DMS153 treated with DMSO at 0.1 percent for 48 hours (cell line): Measurements from ENCODE around the gene PLGRKT.
"Not testable (repeated sequence)": the region's sequence is repeated elsewhere in the genome, so short reads cannot be mapped to it uniquely, and the experiment has no call there.

Experiments used
- DNase-seq: peaks from one replicate; lab custom pipeline; 2025; ENCODE audit not compliant: unreplicated experiment; lab: John Stamatoyannopoulos, UW

The PLGRKT gene

DNA sequence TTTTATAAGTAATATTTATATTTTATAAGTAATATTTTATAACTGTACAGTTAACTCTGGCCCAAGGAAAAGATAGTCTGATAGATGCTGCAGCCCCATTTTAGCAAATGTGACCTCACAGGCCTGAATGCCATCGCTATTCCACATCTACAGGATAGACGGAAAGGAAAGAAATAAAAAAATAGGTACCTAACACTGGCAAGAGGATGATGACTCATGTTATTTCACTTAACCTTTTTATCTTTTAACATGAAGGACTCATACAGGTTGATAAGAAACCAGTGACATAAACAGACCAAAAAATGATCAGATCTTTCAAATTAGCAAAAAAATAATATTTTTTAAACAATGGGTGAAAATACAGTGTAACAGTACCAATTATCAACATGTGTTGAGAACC lies 15.3 kb upstream of the PLGRKT start:
- no peak for DNase-seq

- DNase-seq, result no peak
Measured at GRCh38 chr9:5452286-5452609, 14.5 kb upstream of the PLGRKT start.

DNA sequence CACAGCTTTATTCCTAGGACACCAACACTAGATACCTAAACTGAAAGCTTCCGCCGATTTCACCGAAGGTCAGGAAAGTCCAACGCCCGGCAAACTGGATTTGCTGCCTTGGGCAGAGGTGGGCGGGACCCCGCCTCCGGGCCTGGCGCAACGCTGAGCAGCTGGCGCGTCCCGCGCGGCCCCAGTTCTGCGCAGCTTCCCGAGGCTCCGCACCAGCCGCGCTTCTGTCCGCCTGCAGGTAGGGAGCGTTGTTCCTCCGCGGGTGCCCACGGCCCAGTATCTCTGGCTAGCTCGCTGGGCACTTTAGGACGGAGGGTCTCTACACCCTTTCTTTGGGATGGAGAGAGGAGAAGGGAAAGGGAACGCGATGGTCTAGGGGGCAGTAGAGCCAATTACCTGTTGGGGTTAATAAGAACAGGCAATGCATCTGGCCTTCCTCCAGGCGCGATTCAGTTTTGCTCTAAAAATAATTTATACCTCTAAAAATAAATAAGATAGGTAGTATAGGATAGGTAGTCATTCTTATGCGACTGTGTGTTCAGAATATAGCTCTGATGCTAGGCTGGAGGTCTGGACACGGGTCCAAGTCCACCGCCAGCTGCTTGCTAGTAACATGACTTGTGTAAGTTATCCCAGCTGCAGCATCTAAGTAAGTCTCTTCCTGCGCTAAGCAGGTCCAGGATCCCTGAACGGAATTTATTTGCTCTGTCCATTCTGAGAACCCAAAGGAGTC lies 12.8 kb upstream of the PLGRKT start, which contains the start of gene CD274:
Gene CD274 (plus strand): TSS at position 184 of the 733 bp plus-strand sequence. CDS start 5,572 bp downstream, outside the sequence.
- peak; percentile 85 for DNase-seq

- no peak for DNase-seq
Measured at GRCh38 chr9:5449521-5450358, 12.0 kb upstream of the PLGRKT start.

DNA sequence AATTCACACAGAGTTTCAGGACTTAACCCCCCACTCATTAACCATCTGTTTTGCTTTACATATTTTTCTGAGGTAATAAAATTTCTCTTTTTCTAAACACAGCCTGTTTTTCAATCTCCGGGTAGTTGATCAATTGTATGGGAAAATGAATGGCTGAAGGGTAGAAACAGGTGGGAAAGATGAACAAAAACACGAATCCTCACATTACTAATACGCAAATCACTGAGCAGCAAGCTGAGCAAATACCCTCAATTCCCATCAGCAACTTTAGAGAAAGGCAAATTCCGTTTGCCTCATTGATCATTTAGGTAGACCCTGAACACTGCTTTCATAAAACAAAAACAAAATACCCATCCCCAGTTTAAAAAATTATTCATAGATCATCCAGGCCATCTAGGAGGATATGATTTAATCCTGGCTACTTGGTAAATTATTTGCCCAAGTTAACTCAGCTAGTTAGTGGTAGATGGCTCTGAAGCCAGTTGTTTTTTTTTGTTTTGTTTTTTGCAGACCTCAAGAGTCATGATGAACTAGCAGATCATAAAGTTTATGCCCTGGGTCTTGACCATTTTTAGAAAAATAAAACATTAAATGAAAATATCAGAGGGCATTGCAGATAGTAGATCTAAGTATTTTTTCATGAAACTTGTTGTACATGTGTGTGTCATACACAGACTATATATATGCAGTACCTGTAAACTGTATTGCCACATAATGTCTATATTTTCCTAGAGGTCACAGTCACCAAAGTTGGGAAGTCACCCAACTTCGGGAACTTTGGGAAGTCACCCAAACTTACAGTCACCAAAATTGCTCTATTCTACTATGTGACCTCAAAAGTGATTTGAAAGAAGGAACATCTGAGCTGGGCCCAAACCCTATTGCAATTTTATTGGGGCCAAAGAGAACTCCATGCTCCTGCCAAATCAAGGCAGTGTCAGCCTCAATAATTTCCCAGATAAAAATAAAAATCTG lies 11.0 kb upstream of the PLGRKT start:
- no peak for DNase-seq

- DNase-seq, result no peak
Measured at GRCh38 chr9:5448016-5448415, 10.3 kb upstream of the PLGRKT start.

DNA sequence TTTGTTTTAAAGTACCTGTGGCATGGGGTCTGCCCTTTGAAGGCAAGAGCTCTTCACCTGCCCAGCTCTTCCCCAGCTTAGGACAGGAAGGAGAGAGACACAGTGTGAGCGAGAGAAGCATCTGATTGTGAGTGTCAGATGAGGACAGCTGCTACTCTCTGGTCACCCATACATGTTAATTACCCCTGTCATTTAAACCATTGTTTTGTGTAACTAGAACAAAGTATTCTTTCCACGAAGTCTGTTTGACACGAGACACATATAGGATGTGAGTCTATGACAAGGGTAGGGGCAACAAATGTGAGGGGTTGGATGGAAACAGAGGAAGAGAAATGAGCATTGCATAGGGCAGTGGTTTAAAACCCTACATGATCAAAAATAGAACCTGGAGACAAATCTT lies 9.6 kb upstream of the PLGRKT start:
- DNase-seq, result no peak

DNA sequence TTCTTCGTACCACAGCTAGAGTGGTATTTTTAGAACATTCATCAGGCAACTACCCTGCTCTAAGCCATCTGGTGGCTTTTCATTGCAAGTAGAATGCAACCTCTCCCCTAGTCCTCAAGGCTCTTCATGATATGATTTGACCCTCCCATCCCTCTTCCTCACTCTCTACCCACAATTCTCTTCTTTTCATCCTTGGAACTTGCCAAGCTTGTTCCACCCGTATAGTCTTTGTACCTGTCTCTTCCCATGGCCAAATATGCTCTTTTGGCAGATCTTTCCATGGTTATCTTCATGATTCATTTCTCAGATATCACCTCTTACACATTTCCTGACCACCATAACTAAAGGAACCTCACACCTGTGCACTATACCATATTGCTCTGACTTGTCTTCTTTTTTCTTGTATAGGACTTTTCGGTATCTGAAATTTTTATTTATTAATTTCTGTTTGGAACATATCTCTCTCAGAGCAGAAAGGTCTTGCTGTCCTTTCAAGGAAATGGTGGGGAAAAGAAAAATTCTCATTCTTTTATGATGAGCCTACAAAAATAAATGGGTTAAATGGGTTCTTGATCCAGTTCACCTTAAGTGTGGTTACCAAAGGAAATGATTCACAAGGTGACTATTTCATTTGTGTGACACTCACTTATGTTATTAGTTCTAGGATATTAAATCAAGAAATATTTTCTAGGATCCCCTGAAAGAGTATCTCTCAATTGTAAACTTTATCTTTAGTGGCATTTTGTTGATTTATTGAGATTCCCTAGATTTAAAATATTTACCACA lies 8.9 kb upstream of the PLGRKT start:
- no peak for DNase-seq

DNA sequence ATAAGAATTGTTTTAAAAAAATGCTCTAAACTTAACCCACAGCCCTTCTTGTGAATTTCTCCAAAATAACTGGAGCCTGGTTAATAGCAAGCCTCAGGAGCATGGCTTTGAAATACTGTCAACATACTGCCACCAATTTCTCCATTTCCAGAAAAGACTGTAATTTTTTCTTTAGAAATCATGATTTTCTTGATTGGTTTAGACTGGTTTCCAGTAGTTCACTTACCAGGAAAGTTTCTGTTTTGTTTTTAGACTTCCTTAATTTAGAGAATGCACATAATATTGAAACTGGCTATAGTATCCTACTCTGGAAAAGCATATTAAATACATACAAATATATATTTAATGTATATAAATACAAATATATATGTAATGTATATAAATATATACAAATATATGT lies 8.2 kb upstream of the PLGRKT start:
- DNase-seq, result no peak

DNA sequence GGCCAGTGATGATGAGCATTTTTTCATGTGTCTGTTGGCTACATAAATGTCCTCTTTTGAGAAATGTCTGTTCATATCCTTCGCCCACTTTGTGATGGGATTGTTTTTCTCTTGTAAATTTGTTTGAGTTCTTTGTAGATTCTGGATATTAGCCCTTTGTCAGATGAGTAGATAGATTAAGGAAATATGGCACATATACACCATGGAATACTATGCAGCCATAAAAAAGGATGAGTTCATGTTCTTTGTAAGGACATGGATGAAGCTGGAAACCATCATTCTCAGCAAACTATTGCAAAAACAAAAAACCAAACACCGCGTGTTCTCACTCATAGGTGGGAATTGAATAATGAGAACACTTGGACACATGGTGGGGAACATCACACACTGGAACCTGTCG lies 7.4 kb upstream of the PLGRKT start:
- not testable (repeated sequence) for DNase-seq

DNA sequence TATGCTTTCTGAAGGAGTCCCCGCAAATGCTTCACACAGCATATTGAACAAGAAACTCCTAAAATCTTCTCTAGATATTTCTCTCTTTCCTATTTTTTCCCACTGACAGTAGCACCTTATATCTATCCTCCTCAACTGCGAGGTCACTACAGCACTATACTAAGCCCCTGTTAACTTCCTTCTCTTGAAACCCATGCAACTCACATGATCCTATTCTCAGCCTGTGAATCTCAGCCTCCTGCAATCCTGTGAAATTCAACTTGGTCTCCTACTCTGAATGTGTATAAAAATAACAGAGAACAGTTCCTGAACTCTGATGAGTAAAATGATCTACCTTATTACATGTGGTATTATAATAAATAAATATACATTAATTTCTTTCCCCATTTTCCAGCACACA lies 6.1 kb upstream of the PLGRKT start:
- DNase-seq, result no peak

DNA sequence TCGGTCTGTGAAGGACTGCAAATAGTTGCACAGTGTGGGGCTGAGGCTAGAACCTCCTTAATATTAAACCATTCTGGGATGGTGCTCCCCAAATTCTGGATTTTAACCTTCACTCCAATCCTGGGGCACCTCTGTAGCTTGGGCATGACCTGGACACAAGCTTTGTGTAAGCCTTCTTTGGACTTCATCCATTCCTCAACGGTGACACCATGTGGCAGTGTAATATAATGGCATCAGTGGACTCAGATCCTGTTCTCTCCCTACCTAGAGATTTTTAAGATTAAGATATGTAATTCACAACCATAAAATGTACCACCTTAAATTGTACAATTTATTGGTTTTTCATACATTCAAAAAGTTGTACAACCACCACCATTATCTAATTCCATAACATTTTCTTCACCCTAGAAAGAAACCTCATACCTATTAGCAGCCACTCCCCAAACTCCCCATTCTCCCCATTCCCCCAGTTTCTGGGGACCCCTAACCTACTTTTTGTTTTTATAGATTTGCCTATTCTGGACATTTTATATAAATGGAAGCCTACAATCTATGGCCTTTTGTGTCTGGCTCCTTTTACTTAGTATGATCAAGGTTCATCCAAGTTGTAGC lies 4.8 kb upstream of the PLGRKT start:
- peak; percentile 34 for DNase-seq

GRCh38 chr9:5441043-5441442 lies 3.3 kb upstream of the PLGRKT start:
- DNase-seq, result no peak

GRCh38 chr9:5440426-5440825 lies 2.7 kb upstream of the PLGRKT start:
- DNase-seq, result no peak

- DNase-seq, result no peak
Measured at GRCh38 chr9:5438301-5439162, 807 bp upstream of the PLGRKT start.

DNA sequence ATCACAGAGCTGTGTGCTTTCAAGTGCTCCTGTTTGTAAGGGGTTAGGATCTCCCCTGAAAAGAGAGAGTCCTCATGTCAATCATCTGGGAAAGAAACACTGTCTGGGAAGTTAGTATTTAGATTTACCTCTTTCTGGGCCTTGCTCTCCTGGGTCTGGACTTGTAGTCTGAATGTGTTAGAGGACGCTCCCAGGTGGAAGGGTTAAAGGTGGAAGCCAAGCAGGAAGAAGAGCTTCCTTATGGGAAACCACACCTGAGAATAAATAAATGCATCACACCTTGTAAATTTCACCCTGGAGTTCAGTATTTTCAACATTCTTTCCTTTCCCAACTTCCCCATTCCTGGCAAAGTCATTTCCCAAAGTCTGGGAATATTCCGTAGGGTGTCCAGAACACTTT lies 1.3 kb downstream of the PLGRKT start:
- no peak for DNase-seq

GRCh38 chr9:5435912-5436311 lies 1.8 kb downstream of the PLGRKT start:
- DNase-seq, result no peak

- not testable (repeated sequence) for DNase-seq
Measured at GRCh38 chr9:5433841-5434810, 3.6 kb downstream of the PLGRKT start.
